Right lobe of liver (tissue), 4 donors: ENCODE data around the gene CHST13.

Experiments
- CTCF ChIP-seq, 4 donors: fragments of 200-600 bp in 3 of 4; fragments of 450-650 bp in 1 of 4; IDR thresholded peaks; one replicate each; pipeline versions ENCODE4 v1.5.1 to v1.8.0; 2016 to 2022; ENCODE audit warnings: antibody characterized with exemption in 4 of 4, mild to moderate bottlenecking in 2 of 4
- POLR2A ChIP-seq: fragments of 450-650 bp; IDR thresholded peaks from one replicate; pipeline ENCODE4 v1.6.1; 2017; ENCODE audit warnings: antibody characterized with exemption, mild to moderate bottlenecking
- donor health status: DM: no; HTN: no; CAD: no.
- donor health status: DM: no; HTN: no; CAD: no.
- donor health status: DM: no; HTN: yes; CAD: no.

GRCh38 chr3:126538316-126538715 is 14.4 kb downstream of the CHST13 start:
- TF ChIP-seq CTCF (IDR thresholded peaks at IDR 0.05) (no peak), POLR2A (no peak)
